Naive thymus-derived CD8-positive, alpha-beta T cell (primary cell): Measurements from ENCODE around the gene CCL3. TPM values are rescaled to one million over a fixed set of nuclear protein-coding genes. Genes with fewer than 3 reads are reported as not detected.

Experiments
- ATAC-seq, 2 donors: fragments of 150-1000 bp; cut with Tn5 transposase in 1 of 2; sonication (Bioruptor Pico), chemical (Tn5 transposase) in 1 of 2; 1 replicate in 1 of 2; 2 replicates in 1 of 2; pipeline ENCODE4 v1.10.0; 2021; ENCODE audit warnings: mild to moderate bottlenecking in 2 of 2, moderate library complexity in 2 of 2
- POLR2A ChIA-PET: fragments of 350-600 bp; sonication (Branson Sonifier 250); formaldehyde crosslinking; loops from one replicate; lab custom pipeline; 2021; ENCODE audit warnings: antibody characterized with exemption; lab: Charles Lee
- DNase-seq, 10 donors: peaks; one replicate each; pipeline versions ENCODE4 v3.0.0 to v3.0.0-alpha.2; 2020 to 2022
- H3K27ac Mint-ChIP-seq, 10 donors: one replicate each; pipeline ENCODE4 v1.8.0; 2020 to 2022; ENCODE audit warnings: mild to moderate bottlenecking in 10 of 10, mixed read lengths in 10 of 10, moderate library complexity in 4 of 10, inconsistent platforms in 1 of 10
- H3K27me3 Mint-ChIP-seq, 5 donors: one replicate each; pipeline ENCODE4 v1.8.0; 2021 to 2022; ENCODE audit warnings: mixed read lengths in 5 of 5
- H3K36me3 Mint-ChIP-seq, 3 donors: one replicate each; pipeline ENCODE4 v1.8.0; 2020 to 2022; ENCODE audit warnings: mixed read lengths in 3 of 3, mild to moderate bottlenecking in 2 of 3, inconsistent platforms in 1 of 3
- H3K4me1 Mint-ChIP-seq, 4 donors: one replicate each; pipeline ENCODE4 v1.8.0; 2021 to 2022; ENCODE audit warnings: mixed read lengths in 4 of 4
- H3K4me3 Mint-ChIP-seq, 10 donors: one replicate each; pipeline ENCODE4 v1.8.0; 2020 to 2022; ENCODE audit warnings: mild to moderate bottlenecking in 10 of 10, mixed read lengths in 10 of 10, moderate library complexity in 6 of 10, inconsistent platforms in 1 of 10
- H3K9me3 Mint-ChIP-seq, 9 donors: one replicate each; pipeline ENCODE4 v1.8.0; 2020 to 2022; ENCODE audit warnings: mixed read lengths in 9 of 9, mild to moderate bottlenecking in 3 of 9, inconsistent platforms in 1 of 9, moderate library complexity in 1 of 9
- polyA plus RNA-seq, 3 donors: library from polyadenylated mRNA; unstranded; fragments of 300-500 nt; fragmentation: Illumina TruSeq; gene quantifications; one replicate each; pipeline ENCODE4 v1.2.3, GENCODE V29; 2021
- total RNA-seq, 8 experiments: library from RNA in 2 of 8; stranded (reverse) in 2 of 8; gene quantifications; one replicate each; pipeline ENCODE4 v1.2.3 and lab custom pipeline; 2021 to 2026

Gene CCL3
- total and polyA plus RNA-seq, 5 experiments from 2014 or later, result 1.6 to 10.9 (median 2.6) TPM; not detected in 2

- no peak for ATAC-seq
- H3K27me3 Mint-ChIP-seq, result peaks cover 0 to 14% (median 6%) of the 10 kb centered on the region in 5 donors
These were observed 34.8 kb downstream of the CCL3 start for GRCh38 chr17:36055171-36055570.

GRCh38 chr17:36049643-36050042, 40.3 kb downstream of the CCL3 start:
- Mint-ChIP-seq H3K36me3 (peaks cover 2 to 40% (median 29%) of the 10 kb centered on the region in 3 donors), H3K4me1 (no peaks in the 10 kb centered on the region), H3K9me3 (peaks cover 14 to 52% (median 32%) of the 10 kb centered on the region in 9 donors), H3K4me3 (no peak overlapping the region), H3K27ac (no peak overlapping the region), H3K27me3 (peaks cover 6 to 26% (median 20%) of the 10 kb centered on the region in 5 donors)
- POLR2A ChIA-PET, result no interaction called here
- no peak for DNase-seq
- ATAC-seq, result no peak

More at GRCh38 chr17:36055171-36055570, 34.8 kb downstream of the CCL3 start:
- POLR2A ChIA-PET, result no interaction called here
- Mint-ChIP-seq H3K4me1 (no peaks in the 10 kb centered on the region), H3K27ac (no peak overlapping the region), H3K36me3 (peaks cover 0 to 16% (median 10%) of the 10 kb centered on the region in 3 donors), H3K9me3 (peaks cover under 1 to 20% (median 13%) of the 10 kb centered on the region in 9 donors), H3K4me3 (no peak overlapping the region)
- DNase-seq, result no peak

- ATAC-seq (no peak), DNase-seq (no peak)
- H3K36me3 Mint-ChIP-seq, result peaks cover 2 to 40% (median 29%) of the 10 kb centered on the region in 3 donors
- H3K27me3 Mint-ChIP-seq, result peaks cover 11 to 38% (median 25%) of the 10 kb centered on the region in 5 donors
- no peak overlapping the region for H3K27ac Mint-ChIP-seq
- POLR2A ChIA-PET, result no interaction called here
- H3K9me3 Mint-ChIP-seq, result peaks cover 14 to 52% (median 32%) of the 10 kb centered on the region in 9 donors
- H3K4me1 Mint-ChIP-seq, result no peaks in the 10 kb centered on the region
- H3K4me3 Mint-ChIP-seq, result no peak overlapping the region
These were observed 41.9 kb downstream of the CCL3 start for GRCh38 chr17:36048066-36048465.

Other genes starting within 250 kb of the CCL3 start
- gene HEATR9, start 221.3 kb downstream of the CCL3 start, total RNA-seq, result 1 to 10 TPM; 1.2 TPM
- under 1 TPM in 1 of 3 donors, not detected in 2; 0.07 TPM for gene HEATR9, start 221.3 kb downstream of the CCL3 start, polyA plus RNA-seq
- 10 to 100 TPM; 84.3 to 87.4 TPM for gene CCL5, start 209.8 kb downstream of the CCL3 start, total RNA-seq
- 1,000 to 10,000 TPM in 1 of 3 donors, 10 to 100 TPM in 2; 41.5 to 1,286 (median 63.8) TPM for gene CCL5, start 209.8 kb downstream of the CCL3 start, polyA plus RNA-seq
- under 1 TPM in 1 of 2 experiments, not detected in 1; 0.41 TPM for gene RDM1, start 159.4 kb downstream of the CCL3 start, total RNA-seq
- gene RDM1, start 159.4 kb downstream of the CCL3 start, polyA plus RNA-seq, result 1 to 10 TPM in 1 of 3 donors, under 1 TPM in 1, not detected in 1; 0.32 to 2.7 TPM
- gene LYZL6, start 146.4 kb downstream of the CCL3 start, total RNA-seq, result not detected
- not detected for gene LYZL6, start 146.4 kb downstream of the CCL3 start, polyA plus RNA-seq
- gene CCL16, start 108.6 kb downstream of the CCL3 start, total RNA-seq, result not detected
- not detected for gene CCL16, start 108.6 kb downstream of the CCL3 start, polyA plus RNA-seq
- gene CCL14, start 103.4 kb downstream of the CCL3 start, total RNA-seq, result not detected
- not detected for gene CCL14, start 103.4 kb downstream of the CCL3 start, polyA plus RNA-seq
- gene CCL15, start 88.6 kb downstream of the CCL3 start, total RNA-seq, result not detected
- gene CCL15, start 88.6 kb downstream of the CCL3 start, polyA plus RNA-seq, result not detected
- gene CCL23, start 72.2 kb downstream of the CCL3 start, total RNA-seq, result not detected
- gene CCL23, start 72.2 kb downstream of the CCL3 start, polyA plus RNA-seq, result not detected
- gene CCL18, start 25.9 kb downstream of the CCL3 start, total RNA-seq, result not detected
- not detected for gene CCL18, start 25.9 kb downstream of the CCL3 start, polyA plus RNA-seq
- 1 to 10 TPM; 2.9 to 4.3 TPM for gene CCL4, start 13.7 kb upstream of the CCL3 start, total RNA-seq
- 100 to 1,000 TPM in 1 of 3 donors, 1 to 10 TPM in 2; 2.9 to 219 (median 3.9) TPM for gene CCL4, start 13.7 kb upstream of the CCL3 start, polyA plus RNA-seq
- 10 to 100 TPM; 13.4 to 15.3 TPM for gene TBC1D3B, start 86.5 kb upstream of the CCL3 start, total RNA-seq
- gene TBC1D3B, start 86.5 kb upstream of the CCL3 start, polyA plus RNA-seq, result not detected
- gene CCL3L1, start 106.6 kb upstream of the CCL3 start, total RNA-seq, result 1 to 10 TPM in 1 of 2 experiments, under 1 TPM in 1; 0.77 to 3.0 TPM
- 10 to 100 TPM in 1 of 3 donors, not detected in 2; 34.9 TPM for gene CCL3L1, start 106.6 kb upstream of the CCL3 start, polyA plus RNA-seq
- gene CCL4L2, start 120.9 kb upstream of the CCL3 start, total RNA-seq, result 1 to 10 TPM; 1.5 to 2.1 TPM
- 10 to 100 TPM in 1 of 3 donors, under 1 TPM in 1, not detected in 1; 0.59 to 58.5 TPM for gene CCL4L2, start 120.9 kb upstream of the CCL3 start, polyA plus RNA-seq
- 1 to 10 TPM in 1 of 2 experiments, under 1 TPM in 1; 0.47 to 1.4 TPM for gene TBC1D3I, start 174.4 kb upstream of the CCL3 start, total RNA-seq
- gene TBC1D3I, start 174.4 kb upstream of the CCL3 start, polyA plus RNA-seq, result under 1 TPM in 1 of 3 donors, not detected in 2; 0.09 TPM
- gene TBC1D3G, start 233.7 kb upstream of the CCL3 start, total RNA-seq, result not detected
- not detected for gene TBC1D3G, start 233.7 kb upstream of the CCL3 start, polyA plus RNA-seq